Esophagus squamous epithelium (tissue), 5 donors: ENCODE data around the gene EYS. TPM values are rescaled to one million over a fixed set of nuclear protein-coding genes. Genes with fewer than 3 reads are reported as not detected.
A peak's percentile ranks its signal among the peaks of the same experiment; 100 is the strongest.

ENCODE experiments used
- DNase-seq: peaks from one replicate; lab custom pipeline; 2025; lab: John Stamatoyannopoulos, UW
- H3K27ac ChIP-seq, 4 donors: fragments of 200-600 bp; sonication (generic); one replicate each; pipeline ENCODE4 v1.5.1; 2016 to 2019; ENCODE audit warnings: mild to moderate bottlenecking in 1 of 4
- H3K27me3 ChIP-seq, 4 donors: fragments of 200-600 bp; sonication (generic); 1 replicate in 3 of 4; 2 replicates in 1 of 4; pipeline versions ENCODE4 v1.5.1 to v1.6.0; 2017 to 2021; ENCODE audit warnings: antibody characterized with exemption in 1 of 4
- H3K36me3 ChIP-seq, 3 donors: fragments of 200-600 bp; sonication (generic); one replicate each; pipeline ENCODE4 v1.5.1; 2016 to 2019
- H3K4me1 ChIP-seq, 3 donors: fragments of 200-600 bp; sonication (generic); one replicate each; pipeline ENCODE4 v1.5.1; 2017 to 2019
- H3K4me3 ChIP-seq, 4 donors: fragments of 200-600 bp; sonication (generic); 1 replicate in 3 of 4; 2 replicates in 1 of 4; pipeline ENCODE4 v1.5.1; 2016 to 2019; ENCODE audit warnings: mild to moderate bottlenecking in 2 of 4, moderate library complexity in 1 of 4
- H3K9me3 ChIP-seq, 3 donors: fragments of 200-600 bp; sonication (generic); one replicate each; pipeline ENCODE4 v1.5.1; 2016 to 2019
- POLR2A ChIP-seq, 4 donors: fragments of 450-650 bp; IDR thresholded peaks; one replicate each; pipeline ENCODE4 v1.6.1; 2017; ENCODE audit warnings: antibody characterized with exemption in 4 of 4, mild to moderate bottlenecking in 4 of 4, moderate library complexity in 3 of 4
- WGBS, 2 donors: methylation state at CpG; one replicate each; pipeline ENCODE4 v1.1.5; 2018; 5-methylcytosine and 5-hydroxymethylcytosine counted together
- intact Hi-C: fragments of 100-400 bp; cut with DNase I; formaldehyde crosslinking; loops from one replicate; pipeline ENCODE4 v1.15.0; 2022
- total RNA-seq, 4 donors: library from RNA; depleted of rRNA; stranded (reverse); fragments of >200 nt; gene quantifications; one replicate each; pipeline ENCODE4 v1.1.0, GENCODE V29; 2016
- TF ChIP-seq, protein P1 (sequence below), 6 experiments: fragments of 450-650 bp in 4 of 6; fragments of 200-600 bp in 2 of 6; sonication (generic) in 2 of 6; IDR thresholded peaks; one replicate each; pipeline ENCODE4 v1.5.1; 2016 to 2019; ENCODE audit warnings: antibody characterized with exemption in 6 of 6, mild to moderate bottlenecking in 4 of 6, moderate library complexity in 4 of 6
- donor health status: DM: yes; HTN: yes; CAD: no.

Gene EYS
- total RNA-seq, 4 donors from 2014 or later = 0.87 TPM; not detected in 3

DNA sequence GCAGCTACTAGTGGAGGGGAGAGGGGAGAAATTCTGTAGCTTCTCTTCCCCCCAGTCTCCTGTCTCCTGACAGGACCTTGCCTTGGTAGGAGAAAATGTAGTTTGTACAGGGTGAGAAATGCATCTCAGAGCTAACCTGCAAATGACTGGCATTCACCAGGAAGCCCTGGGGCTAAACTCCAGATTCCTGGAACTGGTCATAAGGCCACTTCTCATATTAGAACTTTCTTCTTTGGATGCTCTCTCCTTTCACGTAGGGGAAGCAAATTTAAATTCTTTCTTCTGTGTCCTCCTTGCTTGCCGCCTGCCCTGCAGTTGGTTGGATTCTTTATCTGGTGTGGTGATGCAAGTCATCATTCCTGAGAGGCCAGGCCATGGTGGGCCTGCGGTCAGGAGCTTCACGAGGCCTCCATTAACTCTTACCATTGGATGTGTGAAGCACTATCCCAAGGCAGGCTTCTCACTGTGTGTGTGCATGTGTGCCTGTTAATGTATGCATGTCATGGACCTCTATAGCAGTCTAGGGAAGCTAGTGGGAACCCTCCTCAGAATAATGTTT lies 1889.5 kb downstream of the EYS start:
- H3K9me3 ChIP-seq = no peaks in the 10 kb centered on the region
- no peak overlapping the region for H3K27ac ChIP-seq
- TF ChIP-seq, protein P1, sequence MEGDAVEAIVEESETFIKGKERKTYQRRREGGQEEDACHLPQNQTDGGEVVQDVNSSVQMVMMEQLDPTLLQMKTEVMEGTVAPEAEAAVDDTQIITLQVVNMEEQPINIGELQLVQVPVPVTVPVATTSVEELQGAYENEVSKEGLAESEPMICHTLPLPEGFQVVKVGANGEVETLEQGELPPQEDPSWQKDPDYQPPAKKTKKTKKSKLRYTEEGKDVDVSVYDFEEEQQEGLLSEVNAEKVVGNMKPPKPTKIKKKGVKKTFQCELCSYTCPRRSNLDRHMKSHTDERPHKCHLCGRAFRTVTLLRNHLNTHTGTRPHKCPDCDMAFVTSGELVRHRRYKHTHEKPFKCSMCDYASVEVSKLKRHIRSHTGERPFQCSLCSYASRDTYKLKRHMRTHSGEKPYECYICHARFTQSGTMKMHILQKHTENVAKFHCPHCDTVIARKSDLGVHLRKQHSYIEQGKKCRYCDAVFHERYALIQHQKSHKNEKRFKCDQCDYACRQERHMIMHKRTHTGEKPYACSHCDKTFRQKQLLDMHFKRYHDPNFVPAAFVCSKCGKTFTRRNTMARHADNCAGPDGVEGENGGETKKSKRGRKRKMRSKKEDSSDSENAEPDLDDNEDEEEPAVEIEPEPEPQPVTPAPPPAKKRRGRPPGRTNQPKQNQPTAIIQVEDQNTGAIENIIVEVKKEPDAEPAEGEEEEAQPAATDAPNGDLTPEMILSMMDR (IDR thresholded peaks at IDR 0.05) = no peak
- TF ChIP-seq POLR2A (IDR thresholded peaks at IDR 0.05) = no peak
- WGBS, 2 donors = 77 to 91% methylated on average over 3 to 4 of the region's 4 CpGs
- intact Hi-C loops = no loop called here
- H3K4me1 ChIP-seq = no peaks in the 10 kb centered on the region
- H3K36me3 ChIP-seq = no peaks in the 10 kb centered on the region
- peaks cover 0 to 4% (median 0%) of the 10 kb centered on the region in 4 donors for H3K27me3 ChIP-seq
- no peak overlapping the region for H3K4me3 ChIP-seq
- no peak for DNase-seq

GRCh38 chr6:63816982-63817436 lies 1890.0 kb downstream of the EYS start:
- no peak overlapping the region for H3K27ac ChIP-seq
- no peak overlapping the region for H3K4me3 ChIP-seq
- TF ChIP-seq POLR2A (IDR thresholded peaks at IDR 0.05) = no peak
- TF ChIP-seq, protein P1 (IDR thresholded peaks at IDR 0.05) = peak in 1 of 6 experiments; percentile 9
- H3K27me3 ChIP-seq = peaks cover 0 to 1% (median 0%) of the 10 kb centered on the region in 4 donors
- H3K4me1 ChIP-seq = no peaks in the 10 kb centered on the region
- no peaks in the 10 kb centered on the region for H3K9me3 ChIP-seq
- no peak for DNase-seq
- WGBS, 2 donors = 27 to 50% methylated on average over 1 of the region's 1 CpG
- intact Hi-C loops = no loop called here
- no peaks in the 10 kb centered on the region for H3K36me3 ChIP-seq

- no peak overlapping the region for H3K27ac ChIP-seq
- H3K4me1 ChIP-seq = no peaks in the 10 kb centered on the region
- TF ChIP-seq POLR2A (IDR thresholded peaks at IDR 0.05) = no peak
- TF ChIP-seq, protein P1 (IDR thresholded peaks at IDR 0.05) = no peak
- no peaks in the 10 kb centered on the region for H3K9me3 ChIP-seq
- WGBS, 2 donors = 36 to 47% methylated on average over 5 of the region's 5 CpGs
- DNase-seq = no peak
- no peak overlapping the region for H3K4me3 ChIP-seq
- no peaks in the 10 kb centered on the region for H3K36me3 ChIP-seq
- no peaks in the 10 kb centered on the region for H3K27me3 ChIP-seq
- intact Hi-C loops = no loop called here
Measured at GRCh38 chr6:63816401-63816981, 1890.5 kb downstream of the EYS start.

- no peak overlapping the region for H3K27ac ChIP-seq
- 61 to 73% methylated on average over 1 of the region's 1 CpG for WGBS, 2 donors
- H3K4me3 ChIP-seq = no peak overlapping the region
- no peaks in the 10 kb centered on the region for H3K4me1 ChIP-seq
- H3K27me3 ChIP-seq = no peaks in the 10 kb centered on the region
- no peaks in the 10 kb centered on the region for H3K36me3 ChIP-seq
- no peak for DNase-seq
- TF ChIP-seq POLR2A (IDR thresholded peaks at IDR 0.05) = no peak
- TF ChIP-seq, protein P1 (IDR thresholded peaks at IDR 0.05) = no peak
- no peaks in the 10 kb centered on the region for H3K9me3 ChIP-seq
- intact Hi-C loops = no loop called here
Measured at GRCh38 chr6:63814459-63814858, 1892.6 kb downstream of the EYS start.

- 48 to 54% methylated on average over 5 of the region's 5 CpGs for WGBS, 2 donors
- intact Hi-C loops = no loop called here
- Histone ChIP-seq H3K27ac (no peak overlapping the region), H3K4me1 (no peaks in the 10 kb centered on the region), H3K4me3 (no peak overlapping the region), H3K27me3 (no peaks in the 10 kb centered on the region), H3K9me3 (no peaks in the 10 kb centered on the region), H3K36me3 (no peaks in the 10 kb centered on the region)
- TF ChIP-seq, protein P1 (IDR thresholded peaks at IDR 0.05) = no peak
- TF ChIP-seq POLR2A (IDR thresholded peaks at IDR 0.05) = no peak
- DNase-seq = no peak
Measured at GRCh38 chr6:63813566-63814120, 1893.4 kb downstream of the EYS start.
